Spinal cord (tissue), 10 donors: ENCODE results near the gene CD200. TPM values are rescaled to one million over a fixed set of nuclear protein-coding genes. Genes with fewer than 3 reads are reported as not detected.
"Not testable (repeated sequence)": the region's sequence is repeated elsewhere in the genome, so short reads cannot be mapped to it uniquely, and the experiment has no call there.

ENCODE experiments used
- DNase-seq, 6 donors: peaks; one replicate each; pipeline versions ENCODE4 v3.0.0 to v3.0.0-alpha.2; 2013 to 2015; ENCODE audit warnings: low spot score in 6 of 6, low read depth in 4 of 6
- H3K27ac ChIP-seq: one replicate; pipeline ENCODE4 v1.5.1; 2013; ENCODE audit warnings: low read depth, low read length, control low read depth
- H3K27me3 ChIP-seq: one replicate; pipeline ENCODE4 v1.6.1; 2013; ENCODE audit warnings: low read length; ENCODE audit not compliant: control insufficient read depth, insufficient read depth
- H3K36me3 ChIP-seq: one replicate; pipeline ENCODE4 v1.6.1; 2013; ENCODE audit warnings: low read length; ENCODE audit not compliant: control insufficient read depth, insufficient read depth
- H3K4me1 ChIP-seq: one replicate; pipeline ENCODE4 v1.6.1; 2013; ENCODE audit warnings: low read length; ENCODE audit not compliant: control insufficient read depth, insufficient read depth
- H3K4me3 ChIP-seq: one replicate; pipeline ENCODE4 v1.5.1; 2013; ENCODE audit warnings: low read depth, low read length, control low read depth
- H3K9me3 ChIP-seq: one replicate; pipeline ENCODE4 v1.6.1; 2013; ENCODE audit warnings: low read length; ENCODE audit not compliant: control insufficient read depth, insufficient read depth
- WGBS: methylation state at CpG from one replicate; pipeline ENCODE4 v1.1.5; 2013; ENCODE audit warnings: missing lambda C conversion rate; ENCODE audit not compliant: insufficient coverage; 5-methylcytosine and 5-hydroxymethylcytosine counted together
- polyA plus RNA-seq, 2 donors: library from polyadenylated mRNA; unstranded; fragments of 120-200 nt; gene quantifications; one replicate each; pipeline ENCODE4 v1.2.1, GENCODE V29; 2013; ENCODE audit not compliant: insufficient read length in 2 of 2
- total RNA-seq, 2 donors: library from RNA; depleted of rRNA in 1 of 2; stranded (reverse); fragments of 120-200 nt in 1 of 2; fragments of >200 nt in 1 of 2; gene quantifications; one replicate each; pipeline versions ENCODE4 v1.2.3 to v1.2.4, GENCODE V29; 2013 to 2014
- donor health status: healthy.

CD200 gene
- total and polyA plus RNA-seq, 4 donors: 26.7 to 106 (median 69.2) TPM

GRCh38 chr3:112394003-112394640 is 61.2 kb downstream of the CD200 start:
- 86% methylated on average over 2 of the region's 4 CpGs for WGBS
- no peaks in the 10 kb centered on the region for H3K36me3 ChIP-seq
- H3K27ac ChIP-seq: no peak overlapping the region

DNA sequence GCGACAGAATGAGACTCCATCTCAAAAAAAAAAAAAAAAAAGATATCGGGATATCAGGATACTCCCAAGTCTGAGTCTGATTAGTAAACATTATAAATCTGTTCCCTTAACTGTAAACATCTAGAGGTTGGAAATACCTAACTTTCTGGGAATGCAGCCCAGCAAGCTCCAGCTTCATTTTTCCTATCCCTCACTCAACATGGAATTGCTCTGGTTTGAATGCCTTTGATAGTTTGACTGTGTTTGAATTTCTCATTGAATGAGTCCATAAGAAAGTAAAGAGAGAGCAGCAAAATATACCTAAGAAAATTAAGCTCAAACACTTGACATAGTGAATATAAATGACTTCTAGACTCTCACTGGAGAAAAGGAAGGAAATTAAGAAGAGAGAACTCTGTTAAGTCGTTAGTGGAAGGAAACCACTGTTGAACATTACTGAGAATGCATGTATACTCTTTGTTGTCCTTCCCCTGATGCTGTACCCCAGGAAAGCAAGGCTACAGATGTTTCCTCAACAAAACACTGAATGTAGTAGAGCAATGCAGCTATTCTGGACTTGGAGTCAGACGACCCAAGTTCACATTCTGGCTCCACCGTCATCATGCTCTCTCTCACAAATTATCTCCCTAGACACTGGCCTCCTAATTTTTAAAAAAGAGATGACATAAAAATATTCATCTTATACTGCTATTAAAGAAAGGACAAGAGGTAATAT is 62.4 kb downstream of the CD200 start:
- H3K4me1 ChIP-seq: peaks cover 6% of the 10 kb centered on the region
- peak overlapping the region; percentile 33 for H3K27ac ChIP-seq
- H3K27me3 ChIP-seq: no peaks in the 10 kb centered on the region
- peaks cover 2% of the 10 kb centered on the region for H3K9me3 ChIP-seq
- DNase-seq: no peak
- H3K36me3 ChIP-seq: no peaks in the 10 kb centered on the region
- H3K4me3 ChIP-seq: no peak overlapping the region
- no CpG with 5 or more reads among the region's 5 CpGs for WGBS

More at GRCh38 chr3:112394003-112394640, 61.2 kb downstream of the CD200 start:
- H3K4me3 ChIP-seq: no peak overlapping the region
- H3K9me3 ChIP-seq: peaks cover 2% of the 10 kb centered on the region
- DNase-seq: peak in 1 of 6 donors; percentile 11
- peaks cover 6% of the 10 kb centered on the region for H3K4me1 ChIP-seq
- no peaks in the 10 kb centered on the region for H3K27me3 ChIP-seq

DNA sequence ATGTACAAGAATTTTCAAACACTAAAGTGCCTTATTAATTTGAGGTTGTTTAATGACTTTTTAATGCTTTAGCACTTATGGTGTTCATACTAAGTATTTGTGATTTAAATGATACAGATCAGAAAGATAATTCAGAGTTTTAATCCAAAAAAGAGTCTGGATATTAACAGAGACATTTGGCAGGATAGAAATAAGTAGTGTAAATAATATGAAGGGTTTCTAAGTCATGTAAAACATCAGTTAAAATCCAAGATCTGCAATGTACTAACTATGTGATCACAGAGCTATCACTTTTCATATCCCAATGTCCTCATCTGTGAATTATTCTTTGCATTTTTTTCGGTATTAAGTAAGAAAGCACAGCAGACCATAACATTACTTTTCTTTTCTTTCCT is 62.9 kb downstream of the CD200 start:
- H3K36me3 ChIP-seq: no peaks in the 10 kb centered on the region
- no peak for DNase-seq
- peak overlapping the region; percentile 33 for H3K27ac ChIP-seq
- peaks cover 2% of the 10 kb centered on the region for H3K9me3 ChIP-seq
- no peak overlapping the region for H3K4me3 ChIP-seq
- WGBS: no CpG with 5 or more reads among the region's 1 CpG
- H3K27me3 ChIP-seq: no peaks in the 10 kb centered on the region
- H3K4me1 ChIP-seq: peaks cover 6% of the 10 kb centered on the region

GRCh38 chr3:112397556-112397955 is 64.6 kb downstream of the CD200 start:
- Histone ChIP-seq H3K36me3 (no peaks in the 10 kb centered on the region), H3K9me3 (peaks cover under 1% of the 10 kb centered on the region), H3K27me3 (no peaks in the 10 kb centered on the region), H3K4me1 (no peaks in the 10 kb centered on the region), H3K27ac (no peak overlapping the region), H3K4me3 (no peak overlapping the region)
- DNase-seq: peak in 1 of 6 donors; percentile 36

DNA sequence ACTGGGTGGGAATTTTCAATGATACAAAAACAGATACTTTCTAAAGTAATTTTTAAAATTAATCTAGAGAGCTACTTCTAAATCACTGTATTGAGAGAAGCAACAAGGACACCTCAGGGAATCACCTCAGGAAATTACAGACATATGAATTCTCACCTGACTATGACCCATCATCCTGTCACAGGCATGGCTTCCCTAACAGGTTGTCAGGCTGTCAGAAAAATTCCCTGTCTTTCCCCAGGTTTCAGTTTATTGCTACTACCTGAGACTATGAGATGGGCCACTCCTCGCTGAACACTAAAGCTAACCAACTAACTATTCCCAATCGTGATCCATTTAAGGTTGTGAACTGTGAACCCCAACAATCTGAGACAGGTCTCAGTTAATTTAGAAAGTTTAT is 66.1 kb downstream of the CD200 start:
- no peak for DNase-seq
- H3K4me1 ChIP-seq: no peaks in the 10 kb centered on the region
- WGBS: no CpG with 5 or more reads among the region's 2 CpGs
- no peaks in the 10 kb centered on the region for H3K9me3 ChIP-seq
- no peak overlapping the region for H3K4me3 ChIP-seq
- no peaks in the 10 kb centered on the region for H3K36me3 ChIP-seq
- H3K27me3 ChIP-seq: no peaks in the 10 kb centered on the region
- H3K27ac ChIP-seq: no peak overlapping the region

DNA sequence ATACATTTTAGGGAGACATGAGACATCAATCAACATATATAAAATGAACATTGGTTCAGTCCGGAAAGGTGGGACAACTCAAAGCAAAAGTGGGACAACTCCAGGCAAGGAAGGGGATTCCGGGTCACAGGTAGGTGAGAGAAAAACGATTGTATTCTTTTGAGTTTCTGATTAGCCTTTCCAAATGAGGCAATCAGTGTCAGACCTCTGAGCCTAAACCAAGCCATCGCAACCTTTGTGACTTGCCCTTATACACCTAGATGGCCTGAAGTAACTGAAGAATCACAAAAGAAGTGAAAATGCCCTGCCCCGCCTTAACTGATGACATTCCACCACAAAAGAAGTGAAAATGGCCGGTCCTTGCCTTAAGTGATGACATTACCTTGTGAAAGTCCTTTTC is 66.6 kb downstream of the CD200 start:
- H3K36me3 ChIP-seq, H3K9me3 ChIP-seq, H3K27me3 ChIP-seq, DNase-seq, H3K27ac ChIP-seq, H3K4me1 ChIP-seq, H3K4me3 ChIP-seq: not testable (repeated sequence)
- 90% methylated on average over 4 of the region's 6 CpGs for WGBS

- H3K4me3 ChIP-seq, H3K4me1 ChIP-seq, H3K9me3 ChIP-seq, H3K36me3 ChIP-seq, DNase-seq, H3K27me3 ChIP-seq, H3K27ac ChIP-seq: not testable (repeated sequence)
- WGBS: 85% methylated on average over 3 of the region's 5 CpGs
Observed at GRCh38 chr3:112400317-112400716, 67.4 kb downstream of the CD200 start.

- DNase-seq: no peak
- Histone ChIP-seq H3K4me1 (no peaks in the 10 kb centered on the region), H3K27me3 (no peaks in the 10 kb centered on the region), H3K36me3 (no peaks in the 10 kb centered on the region), H3K9me3 (no peaks in the 10 kb centered on the region), H3K4me3 (no peak overlapping the region), H3K27ac (no peak overlapping the region)
- no CpG with 5 or more reads among the region's 2 CpGs for WGBS
Observed at GRCh38 chr3:112401617-112402016, 68.7 kb downstream of the CD200 start.

- H3K27ac ChIP-seq: no peak overlapping the region
- H3K9me3 ChIP-seq: no peaks in the 10 kb centered on the region
- WGBS: 80% methylated on average over 1 of the region's 2 CpGs
- H3K27me3 ChIP-seq: no peaks in the 10 kb centered on the region
- H3K4me3 ChIP-seq: no peak overlapping the region
- no peak for DNase-seq
- H3K36me3 ChIP-seq: no peaks in the 10 kb centered on the region
- H3K4me1 ChIP-seq: peaks cover 4% of the 10 kb centered on the region
Observed at GRCh38 chr3:112403103-112403502, 70.1 kb downstream of the CD200 start.

DNA sequence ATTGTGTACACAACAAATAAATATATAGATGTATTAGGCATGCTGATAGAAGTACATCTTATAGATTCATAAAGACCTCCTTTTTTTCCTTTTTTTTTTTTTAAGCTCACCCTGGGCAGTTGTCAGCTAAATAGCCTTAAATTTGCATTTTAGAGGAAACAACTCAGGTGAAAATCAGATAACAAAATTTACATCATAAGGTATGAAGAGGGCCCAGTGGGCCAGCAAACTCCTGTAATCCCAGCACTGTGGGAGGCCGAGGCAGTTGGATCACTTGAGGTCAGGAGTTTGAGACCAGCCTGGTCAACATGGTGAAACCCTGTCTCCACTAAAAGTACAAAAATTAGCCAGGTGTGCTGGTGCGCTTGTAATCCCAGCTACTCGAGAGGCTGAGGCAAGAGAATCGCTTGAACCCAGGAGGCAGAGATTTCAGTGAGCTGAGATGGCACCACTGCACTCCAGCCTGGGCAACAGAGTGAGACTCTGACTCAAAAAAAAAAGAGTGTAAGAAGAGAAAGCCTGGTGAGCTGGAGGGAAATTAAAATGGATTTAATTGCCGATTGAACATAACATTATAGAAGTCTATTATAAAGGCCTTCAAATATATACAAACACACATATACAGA is 72.1 kb downstream of the CD200 start:
- WGBS: 74% methylated on average over 4 of the region's 5 CpGs
- DNase-seq, H3K9me3 ChIP-seq, H3K27me3 ChIP-seq, H3K36me3 ChIP-seq, H3K4me1 ChIP-seq, H3K27ac ChIP-seq, H3K4me3 ChIP-seq: not testable (repeated sequence)
